SH-SY5Y (cell line): ENCODE measurements around the gene TENM4.

ENCODE experiments used
- GATA2 ChIP-seq: IDR thresholded peaks from 2 replicates; pipeline ENCODE4 v1.6.1; 2011; ENCODE audit warnings: mild to moderate bottlenecking, low read depth, low read length
- GATA3 ChIP-seq: IDR thresholded peaks from 2 replicates; pipeline ENCODE4 v1.6.1; 2011; ENCODE audit warnings: low read depth, mild to moderate bottlenecking, low read length, moderate library complexity

DNA sequence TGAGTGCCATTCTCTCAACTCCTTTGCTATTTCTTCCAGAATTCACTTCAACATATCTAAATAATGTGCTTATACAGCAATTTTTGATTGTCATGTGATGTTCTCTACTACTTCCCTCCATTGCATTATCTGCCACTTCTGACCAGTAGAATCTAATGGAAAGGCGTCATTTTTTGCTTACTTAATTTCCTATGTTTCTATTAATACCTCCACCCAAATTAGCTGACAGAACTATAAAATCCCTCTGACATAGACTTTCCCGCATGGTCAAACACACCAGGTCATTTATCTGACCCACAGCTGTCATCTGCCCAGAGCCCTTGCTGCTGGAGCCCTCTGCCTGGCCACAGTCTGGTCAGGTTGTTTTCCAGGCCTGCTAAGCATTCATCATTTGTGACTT is 607.6 kb downstream of the TENM4 start:
- TF ChIP-seq GATA2, result no peak
- TF ChIP-seq GATA3, result no peak
